Upper lobe of left lung (tissue), 6 donors: ENCODE results near the gene KIAA0232. TPM values are rescaled to one million over a fixed set of nuclear protein-coding genes. Genes with fewer than 3 reads are reported as not detected.

Experiments
- ATAC-seq, 2 donors: fragments of 200-7000 bp; cut with Tn5 transposase; one replicate each; pipeline ENCODE4 v1.9.1; 2022; ENCODE audit warnings: mild to moderate bottlenecking in 2 of 2, moderate library complexity in 2 of 2; ENCODE audit not compliant: low FRiP score in 2 of 2
- DNase-seq, 2 donors: peaks; one replicate each; pipeline ENCODE4 v3.0.0-alpha.2; 2019 to 2020
- H3K27ac ChIP-seq, 4 donors: fragments of 200-600 bp; sonication (generic); one replicate each; pipeline ENCODE4 v1.5.1; 2016 to 2019
- H3K27me3 ChIP-seq, 4 donors: fragments of 200-600 bp; sonication (generic); one replicate each; pipeline ENCODE4 v1.5.1; 2017 to 2019
- H3K36me3 ChIP-seq, 4 donors: fragments of 200-600 bp; sonication (generic); one replicate each; pipeline ENCODE4 v1.5.1; 2016 to 2019
- H3K4me1 ChIP-seq, 4 donors: fragments of 200-600 bp; sonication (generic); one replicate each; pipeline ENCODE4 v1.5.1; 2018 to 2019
- H3K4me3 ChIP-seq, 4 donors: fragments of 200-600 bp; sonication (generic); one replicate each; pipeline ENCODE4 v1.5.1; 2017 to 2019; ENCODE audit warnings: mild to moderate bottlenecking in 2 of 4, moderate library complexity in 1 of 4
- H3K9me3 ChIP-seq, 4 donors: fragments of 200-600 bp; sonication (generic); one replicate each; pipeline ENCODE4 v1.5.1; 2018 to 2019
- EP300 ChIP-seq, 4 donors: sonication (generic); formaldehyde crosslinking; IDR thresholded peaks; one replicate each; pipeline ENCODE4 v1.5.1; 2017; ENCODE audit warnings: antibody characterized with exemption in 4 of 4, control low read depth in 2 of 4
- POLR2A ChIP-seq, 4 donors: fragments of 450-650 bp; IDR thresholded peaks; one replicate each; pipeline ENCODE4 v1.5.1; 2016 to 2017; ENCODE audit warnings: antibody characterized with exemption in 4 of 4, mild to moderate bottlenecking in 2 of 4
- POLR2AphosphoS5 ChIP-seq, 2 donors: sonication (generic); formaldehyde crosslinking; IDR thresholded peaks; one replicate each; pipeline ENCODE4 v1.5.1; 2017; ENCODE audit warnings: antibody characterized with exemption in 2 of 2
- WGBS, 2 donors: methylation state at CpG; one replicate each; pipeline ENCODE4 v1.1.5; 2017 to 2018; 5-methylcytosine and 5-hydroxymethylcytosine counted together
- total RNA-seq, 6 donors: library from RNA; depleted of rRNA in 4 of 6; stranded (reverse); fragments of >200 nt in 4 of 6; gene quantifications; one replicate each; pipeline versions ENCODE4 v1.1.0 to v1.2.1, GENCODE V29; 2016 to 2021
- TF ChIP-seq, protein P1 (sequence below), 6 experiments: fragments of 450-650 bp in 4 of 6; fragments of 200-600 bp in 2 of 6; sonication (generic) in 2 of 6; IDR thresholded peaks; one replicate each; pipeline ENCODE4 v1.5.1; 2016 to 2019; ENCODE audit warnings: antibody characterized with exemption in 6 of 6
- donor health status: DM: no; HTN: no; CAD: no; lungs with moderate emphysema.
- donor health status: DM: no; HTN: yes; CAD: no; lungs with severe emphysema.

Gene KIAA0232
- total RNA-seq, 6 donors from 2014 or later = 22.6 to 45.0 (median 24.4) TPM

DNA sequence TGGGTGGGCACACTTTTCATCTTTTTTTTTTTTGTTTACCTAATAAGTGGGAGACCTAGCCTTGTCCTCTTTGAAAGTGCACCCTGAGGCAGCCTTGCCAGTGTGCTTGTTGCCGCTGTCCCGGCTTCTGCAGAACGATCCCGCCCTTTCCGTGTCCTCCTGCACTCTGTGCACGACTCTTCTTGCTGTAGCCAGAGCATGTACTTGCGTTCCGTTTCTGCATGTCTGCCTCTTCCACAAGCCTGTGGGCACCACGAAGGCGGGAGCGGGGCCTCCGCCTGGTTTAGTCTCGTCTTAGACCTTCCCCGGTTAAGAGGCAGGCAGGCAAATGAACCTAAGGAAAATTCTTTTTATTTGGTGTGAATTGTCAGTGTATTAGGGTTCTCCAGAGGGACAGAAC is 94.5 kb downstream of the KIAA0232 start:
- DNase-seq (peak in 1 of 2 donors; percentile 67), ATAC-seq (no peak)
- Histone ChIP-seq H3K9me3 (no peaks in the 10 kb centered on the region), H3K36me3 (peaks cover 18 to 91% (median 59%) of the 10 kb centered on the region in 4 donors), H3K27ac (peak overlapping the region in 1 of 4 donors; percentile 34), H3K27me3 (no peaks in the 10 kb centered on the region), H3K4me1 (peaks cover 8 to 13% (median 11%) of the 10 kb centered on the region in 4 donors), H3K4me3 (no peak overlapping the region)
- TF ChIP-seq POLR2AphosphoS5 (IDR thresholded peaks at IDR 0.05) (no peak), POLR2A (IDR thresholded peaks at IDR 0.05) (no peak), EP300 (IDR thresholded peaks at IDR 0.05) (no peak)
- TF ChIP-seq, protein P1, sequence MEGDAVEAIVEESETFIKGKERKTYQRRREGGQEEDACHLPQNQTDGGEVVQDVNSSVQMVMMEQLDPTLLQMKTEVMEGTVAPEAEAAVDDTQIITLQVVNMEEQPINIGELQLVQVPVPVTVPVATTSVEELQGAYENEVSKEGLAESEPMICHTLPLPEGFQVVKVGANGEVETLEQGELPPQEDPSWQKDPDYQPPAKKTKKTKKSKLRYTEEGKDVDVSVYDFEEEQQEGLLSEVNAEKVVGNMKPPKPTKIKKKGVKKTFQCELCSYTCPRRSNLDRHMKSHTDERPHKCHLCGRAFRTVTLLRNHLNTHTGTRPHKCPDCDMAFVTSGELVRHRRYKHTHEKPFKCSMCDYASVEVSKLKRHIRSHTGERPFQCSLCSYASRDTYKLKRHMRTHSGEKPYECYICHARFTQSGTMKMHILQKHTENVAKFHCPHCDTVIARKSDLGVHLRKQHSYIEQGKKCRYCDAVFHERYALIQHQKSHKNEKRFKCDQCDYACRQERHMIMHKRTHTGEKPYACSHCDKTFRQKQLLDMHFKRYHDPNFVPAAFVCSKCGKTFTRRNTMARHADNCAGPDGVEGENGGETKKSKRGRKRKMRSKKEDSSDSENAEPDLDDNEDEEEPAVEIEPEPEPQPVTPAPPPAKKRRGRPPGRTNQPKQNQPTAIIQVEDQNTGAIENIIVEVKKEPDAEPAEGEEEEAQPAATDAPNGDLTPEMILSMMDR (IDR thresholded peaks at IDR 0.05) = no peak
- WGBS, 2 donors = 94 to 95% methylated on average over 14 of the region's 14 CpGs

DNA sequence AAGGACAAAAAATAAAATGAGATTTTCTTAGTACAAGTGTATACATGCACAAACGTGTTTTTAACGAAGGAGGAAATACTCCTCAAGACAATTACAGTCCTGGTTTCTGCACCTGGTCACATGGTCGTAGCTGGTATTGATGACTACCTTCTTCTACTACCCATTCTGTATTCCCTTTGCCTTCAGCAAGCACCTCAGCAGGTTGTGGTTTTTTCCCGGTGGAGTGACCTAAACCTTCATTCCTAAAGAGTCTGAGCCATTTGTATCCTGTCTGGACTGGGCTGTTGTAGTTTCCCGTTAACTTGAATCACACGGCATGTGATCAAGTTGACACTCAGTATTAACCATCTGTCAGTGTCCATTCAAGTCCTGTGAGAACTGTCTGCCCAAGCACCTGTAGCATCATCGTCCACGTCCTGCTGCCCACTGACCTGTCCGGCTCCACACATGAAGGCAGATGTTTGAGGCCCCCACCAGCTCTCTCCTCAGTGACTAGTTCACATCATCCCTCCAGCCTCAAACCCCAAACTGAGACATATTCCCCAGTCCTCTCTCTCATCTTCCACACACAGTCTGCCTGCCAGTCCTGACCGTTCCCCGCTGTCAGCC is 96.0 kb downstream of the KIAA0232 start:
- WGBS, 2 donors = 75 to 80% methylated on average over 11 of the region's 11 CpGs
- H3K36me3 ChIP-seq = peaks cover 18 to 91% (median 55%) of the 10 kb centered on the region in 4 donors

DNA sequence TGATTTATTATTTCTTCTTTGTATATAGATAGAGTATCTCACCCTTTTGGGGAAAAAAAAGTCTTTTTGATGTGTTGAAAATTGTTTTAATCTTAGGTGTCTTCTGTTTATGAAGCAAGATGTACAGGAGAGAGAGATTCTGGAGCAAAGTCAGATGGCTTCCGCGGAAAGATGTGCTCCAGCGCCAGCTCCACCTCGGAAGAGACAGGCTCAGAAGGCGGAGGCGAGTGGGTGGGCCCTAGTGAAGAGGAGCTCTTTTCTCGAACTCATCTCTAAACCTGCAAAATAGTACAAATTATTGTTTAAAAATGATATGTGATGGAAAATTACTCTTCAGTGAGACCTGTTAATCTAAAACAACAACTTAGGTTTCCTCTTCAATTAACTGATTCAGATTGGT is 98.2 kb downstream of the KIAA0232 start:
- H3K4me1 ChIP-seq = peaks cover 0 to 3% (median 2%) of the 10 kb centered on the region in 4 donors
- no peak overlapping the region for H3K4me3 ChIP-seq
- no peaks in the 10 kb centered on the region for H3K9me3 ChIP-seq
- DNase-seq (no peak), ATAC-seq (no peak)
- TF ChIP-seq, protein P1 (IDR thresholded peaks at IDR 0.05) = no peak
- no peak for TF ChIP-seq POLR2A (IDR thresholded peaks at IDR 0.05)
- TF ChIP-seq EP300 (IDR thresholded peaks at IDR 0.05) = no peak
- TF ChIP-seq POLR2AphosphoS5 (IDR thresholded peaks at IDR 0.05) = no peak
- peaks cover 18 to 78% (median 47%) of the 10 kb centered on the region in 4 donors for H3K36me3 ChIP-seq
- H3K27me3 ChIP-seq = no peaks in the 10 kb centered on the region
- H3K27ac ChIP-seq = no peak overlapping the region
- 93 to 94% methylated on average over 7 of the region's 7 CpGs for WGBS, 2 donors

More for the DNA sequence above, 96.0 kb downstream of the KIAA0232 start:
- H3K27ac ChIP-seq = no peak overlapping the region
- H3K27me3 ChIP-seq = no peaks in the 10 kb centered on the region
- peaks cover 8 to 13% (median 11%) of the 10 kb centered on the region in 4 donors for H3K4me1 ChIP-seq
- no peak for ATAC-seq
- DNase-seq = no peak
- TF ChIP-seq EP300 (IDR thresholded peaks at IDR 0.05) = no peak
- TF ChIP-seq, protein P1 (IDR thresholded peaks at IDR 0.05) = no peak
- no peak for TF ChIP-seq POLR2A (IDR thresholded peaks at IDR 0.05)
- TF ChIP-seq POLR2AphosphoS5 (IDR thresholded peaks at IDR 0.05) = no peak
- no peaks in the 10 kb centered on the region for H3K9me3 ChIP-seq
- no peak overlapping the region for H3K4me3 ChIP-seq

DNA sequence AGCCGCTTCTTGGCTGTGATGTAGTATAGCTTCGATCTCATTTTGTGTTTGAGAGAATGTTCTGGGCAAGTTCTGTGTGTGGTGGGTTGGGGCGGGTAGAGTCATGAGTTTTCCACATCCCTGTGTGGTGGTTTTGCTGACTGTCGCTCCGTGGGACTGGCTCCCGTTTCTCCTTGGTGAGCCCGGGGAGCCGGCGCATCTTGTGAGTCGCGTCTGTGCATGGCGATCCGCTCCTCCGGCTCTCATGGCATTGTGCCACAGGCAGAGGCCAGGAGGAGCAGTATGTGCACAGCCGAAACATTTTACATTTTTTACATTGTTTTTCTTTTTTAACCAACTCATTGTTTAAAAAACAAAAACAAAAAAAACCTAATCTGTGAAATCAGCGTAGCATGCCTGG is 99.4 kb downstream of the KIAA0232 start:
- no peak for ATAC-seq
- WGBS, 2 donors = 92 to 93% methylated on average over 16 of the region's 16 CpGs

More for the DNA sequence above, 99.4 kb downstream of the KIAA0232 start:
- Histone ChIP-seq H3K27me3 (no peaks in the 10 kb centered on the region), H3K9me3 (no peaks in the 10 kb centered on the region), H3K4me1 (peaks cover 3 to 13% (median 9%) of the 10 kb centered on the region in 4 donors), H3K27ac (no peak overlapping the region), H3K36me3 (peaks cover 18 to 66% (median 44%) of the 10 kb centered on the region in 4 donors), H3K4me3 (no peak overlapping the region)
- peak in 1 of 2 donors; percentile 46 for DNase-seq
- TF ChIP-seq POLR2A (IDR thresholded peaks at IDR 0.05) (no peak), EP300 (IDR thresholded peaks at IDR 0.05) (no peak), POLR2AphosphoS5 (IDR thresholded peaks at IDR 0.05) (no peak)
- TF ChIP-seq, protein P1 (IDR thresholded peaks at IDR 0.05) = no peak
